ENCODE results near the gene NEURL1. TPM values are rescaled to one million over a fixed set of nuclear protein-coding genes. Genes with fewer than 3 reads are reported as not detected.

Gene NEURL1
- total RNA-seq, 1 donor from 2014 or later, result 0.93 TPM

- no peak overlapping the region for H3K4me3 Mint-ChIP-seq
- no peaks in the 10 kb centered on the region for H3K4me1 Mint-ChIP-seq
- no peaks in the 10 kb centered on the region for H3K9me3 Mint-ChIP-seq
- H3K36me3 Mint-ChIP-seq (ENCODE audit: low read depth), result no peaks in the 10 kb centered on the region
- TF ChIP-seq, protein P1, sequence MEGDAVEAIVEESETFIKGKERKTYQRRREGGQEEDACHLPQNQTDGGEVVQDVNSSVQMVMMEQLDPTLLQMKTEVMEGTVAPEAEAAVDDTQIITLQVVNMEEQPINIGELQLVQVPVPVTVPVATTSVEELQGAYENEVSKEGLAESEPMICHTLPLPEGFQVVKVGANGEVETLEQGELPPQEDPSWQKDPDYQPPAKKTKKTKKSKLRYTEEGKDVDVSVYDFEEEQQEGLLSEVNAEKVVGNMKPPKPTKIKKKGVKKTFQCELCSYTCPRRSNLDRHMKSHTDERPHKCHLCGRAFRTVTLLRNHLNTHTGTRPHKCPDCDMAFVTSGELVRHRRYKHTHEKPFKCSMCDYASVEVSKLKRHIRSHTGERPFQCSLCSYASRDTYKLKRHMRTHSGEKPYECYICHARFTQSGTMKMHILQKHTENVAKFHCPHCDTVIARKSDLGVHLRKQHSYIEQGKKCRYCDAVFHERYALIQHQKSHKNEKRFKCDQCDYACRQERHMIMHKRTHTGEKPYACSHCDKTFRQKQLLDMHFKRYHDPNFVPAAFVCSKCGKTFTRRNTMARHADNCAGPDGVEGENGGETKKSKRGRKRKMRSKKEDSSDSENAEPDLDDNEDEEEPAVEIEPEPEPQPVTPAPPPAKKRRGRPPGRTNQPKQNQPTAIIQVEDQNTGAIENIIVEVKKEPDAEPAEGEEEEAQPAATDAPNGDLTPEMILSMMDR (IDR thresholded peaks at IDR 0.05), result no peak
- ChIA-PET CTCF (no interaction called here), POLR2A (interaction anchor here (0.5 kb wide), 1 partner anchor 11 kb away, joined by 3 read pairs; no protein-coding TSS in a partner anchor)
- H3K27me3 Mint-ChIP-seq, result peaks cover 2% of the 10 kb centered on the region
- H3K27ac Mint-ChIP-seq, result no peak overlapping the region
- DNase-seq (no peak), ATAC-seq (ENCODE audit: low read depth) (no peak)
- intact Hi-C loops (cut with micrococcal nuclease), result no loop called here
Observed at GRCh38 chr10:103576862-103577261, 83.4 kb downstream of the NEURL1 start.

GRCh38 chr10:103578782-103579382 is 85.4 kb downstream of the NEURL1 start:
- TF ChIP-seq, protein P1 (IDR thresholded peaks at IDR 0.05), result no peak
- H3K36me3 Mint-ChIP-seq (ENCODE audit: low read depth), result no peaks in the 10 kb centered on the region
- intact Hi-C loops (cut with micrococcal nuclease), result no loop called here
- ChIA-PET POLR2A (no interaction called here), CTCF (no interaction called here)
- H3K4me1 Mint-ChIP-seq, result peaks cover 3% of the 10 kb centered on the region
- no peak overlapping the region for H3K4me3 Mint-ChIP-seq
- H3K27me3 Mint-ChIP-seq, result peaks cover 2% of the 10 kb centered on the region
- DNase-seq, result no peak
- H3K27ac Mint-ChIP-seq, result no peak overlapping the region
- no peaks in the 10 kb centered on the region for H3K9me3 Mint-ChIP-seq
- ATAC-seq (ENCODE audit: low read depth), result no peak

- Mint-ChIP-seq H3K4me1 (peaks cover 7% of the 10 kb centered on the region), H3K27me3 (peaks cover 2% of the 10 kb centered on the region), H3K36me3 (ENCODE audit: low read depth) (no peaks in the 10 kb centered on the region), H3K9me3 (no peaks in the 10 kb centered on the region), H3K4me3 (no peak overlapping the region), H3K27ac (no peak overlapping the region)
- POLR2A ChIA-PET, result no interaction called here
- ATAC-seq (ENCODE audit: low read depth), result no peak
- TF ChIP-seq, protein P1 (IDR thresholded peaks at IDR 0.05), result no peak
- no peak for DNase-seq
- CTCF ChIA-PET, result no interaction called here
- intact Hi-C loops (cut with micrococcal nuclease), result loop anchor here (5.0 kb wide), 2 partner anchors 88 to 387 kb away; partner anchors contain the start of genes NEURL1 and SLK
Observed at GRCh38 chr10:103580011-103580410, 86.5 kb downstream of the NEURL1 start.

- no peak for DNase-seq
- intact Hi-C loops (cut with micrococcal nuclease), result loop anchor here (5.0 kb wide), 2 partner anchors 88 to 387 kb away; partner anchors contain the start of genes NEURL1 and SLK
- no peaks in the 10 kb centered on the region for H3K9me3 Mint-ChIP-seq
- no peak for ATAC-seq (ENCODE audit: low read depth)
- H3K27me3 Mint-ChIP-seq, result peaks cover 2% of the 10 kb centered on the region
- H3K4me1 Mint-ChIP-seq, result peaks cover 10% of the 10 kb centered on the region
- no peak overlapping the region for H3K27ac Mint-ChIP-seq
- ChIA-PET POLR2A (no interaction called here), CTCF (no interaction called here)
- TF ChIP-seq, protein P1 (IDR thresholded peaks at IDR 0.05), result no peak
- H3K4me3 Mint-ChIP-seq, result no peak overlapping the region
- H3K36me3 Mint-ChIP-seq (ENCODE audit: low read depth), result no peaks in the 10 kb centered on the region
Observed at GRCh38 chr10:103580430-103580829, 86.9 kb downstream of the NEURL1 start.

GRCh38 chr10:103581499-103581898 is 88.0 kb downstream of the NEURL1 start:
- DNase-seq, result no peak
- intact Hi-C loops (cut with micrococcal nuclease), result loop anchor here (5.0 kb wide), 2 partner anchors 89 to 386 kb away; partner anchors contain the start of genes NEURL1 and SLK
- H3K36me3 Mint-ChIP-seq (ENCODE audit: low read depth), result no peaks in the 10 kb centered on the region
- H3K4me1 Mint-ChIP-seq, result peaks cover 11% of the 10 kb centered on the region
- peaks cover 2% of the 10 kb centered on the region for H3K27me3 Mint-ChIP-seq
- TF ChIP-seq, protein P1 (IDR thresholded peaks at IDR 0.05), result no peak
- no peak for ATAC-seq (ENCODE audit: low read depth)
- H3K9me3 Mint-ChIP-seq, result no peaks in the 10 kb centered on the region
- CTCF ChIA-PET, result no interaction called here
- no peak overlapping the region for H3K4me3 Mint-ChIP-seq
- no peak overlapping the region for H3K27ac Mint-ChIP-seq
- POLR2A ChIA-PET, result no interaction called here
